Keratinocyte (primary cell): ENCODE data around the gene EYA3. TPM values are rescaled to one million over a fixed set of nuclear protein-coding genes. Genes with fewer than 3 reads are reported as not detected.

Experiments used
- DNase-seq: peaks from one replicate; pipeline ENCODE4 v3.0.0-alpha.2; 2011; ENCODE audit warnings: low read depth, missing footprints, low spot score
- FAIRE-seq: peaks from 2 replicates; lab custom pipeline; 2011; peaks lifted over from hg19 to GRCh38; lab: Jason Lieb, UNC
- H2AFZ ChIP-seq: 2 replicates; pipeline ENCODE4 v1.6.0; 2012; ENCODE audit warnings: low read length, control low read depth, inconsistent platforms; ENCODE audit not compliant: control insufficient read depth
- H3K27ac ChIP-seq: 2 replicates; pipeline ENCODE4 v1.5.1; 2011; ENCODE audit warnings: low read length; ENCODE audit not compliant: control insufficient read depth, insufficient read depth
- H3K27me3 ChIP-seq: 3 replicates; pipeline ENCODE4 v1.6.0; 2011; ENCODE audit warnings: low read length; ENCODE audit not compliant: control insufficient read depth, insufficient read depth; ENCODE audit errors: extremely low read depth
- H3K36me3 ChIP-seq, 2 experiments: 2 replicates in 1 of 2; 3 replicates in 1 of 2; pipeline ENCODE4 v1.5.1; 2011; ENCODE audit warnings: low read length in 2 of 2, mild to moderate bottlenecking in 1 of 2; ENCODE audit not compliant: control insufficient read depth in 2 of 2, insufficient read depth in 2 of 2; ENCODE audit errors: extremely low read depth in 1 of 2
- H3K4me1 ChIP-seq: 3 replicates; pipeline ENCODE4 v1.5.1; 2011; ENCODE audit warnings: low read length; ENCODE audit not compliant: control insufficient read depth, insufficient read depth; ENCODE audit errors: extremely low read depth
- H3K4me2 ChIP-seq: 3 replicates; pipeline ENCODE4 v1.6.0; 2011; ENCODE audit warnings: low read depth, low read length; ENCODE audit not compliant: control insufficient read depth, insufficient read depth; ENCODE audit errors: extremely low read depth
- H3K4me3 ChIP-seq, 3 experiments: fragments of 200-600 bp in 1 of 3; sonication (generic) in 1 of 3; 2 replicates in 2 of 3; 3 replicates in 1 of 3; pipeline ENCODE4 v1.5.1; 2011 to 2016; ENCODE audit warnings: low read length in 3 of 3, mild to moderate bottlenecking in 3 of 3, control low read depth in 2 of 3, inconsistent platforms in 1 of 3, low read depth in 1 of 3, mixed read lengths in 1 of 3, mixed run types in 1 of 3, moderate library complexity in 1 of 3; ENCODE audit not compliant: control insufficient read depth in 2 of 3, insufficient read depth in 2 of 3; ENCODE audit errors: extremely low read depth in 1 of 3
- H3K79me2 ChIP-seq: 2 replicates; pipeline ENCODE4 v1.6.0; 2012; ENCODE audit warnings: low read length; ENCODE audit not compliant: control insufficient read depth, insufficient read depth
- H3K9ac ChIP-seq: 3 replicates; pipeline ENCODE4 v1.6.0; 2011; ENCODE audit warnings: low read length; ENCODE audit not compliant: control insufficient read depth, insufficient read depth; ENCODE audit errors: extremely low read depth
- H3K9me1 ChIP-seq: 3 replicates; pipeline ENCODE4 v1.6.0; 2011; ENCODE audit warnings: low read length; ENCODE audit not compliant: control insufficient read depth, insufficient read depth; ENCODE audit errors: extremely low read depth
- H3K9me3 ChIP-seq: 2 replicates; pipeline ENCODE4 v1.5.1; 2012; ENCODE audit warnings: low read depth, low read length; ENCODE audit not compliant: control insufficient read depth
- H4K20me1 ChIP-seq: 3 replicates; pipeline ENCODE4 v1.6.0; 2011; ENCODE audit warnings: low read length; ENCODE audit not compliant: control insufficient read depth, insufficient read depth; ENCODE audit errors: extremely low read depth
- EZH2 ChIP-seq: IDR thresholded peaks from one replicate; pipeline ENCODE4 v1.6.1; 2012; ENCODE audit warnings: inconsistent platforms, mild to moderate bottlenecking, low read length, moderate library complexity
- dilution Hi-C: fragments of 300-500 bp; cut with MboI; formaldehyde crosslinking; loops from one replicate; pipeline ENCODE4 v1.7.0; 2020; ENCODE audit warnings: low sequenced_read_pairs; ENCODE audit not compliant: extremely low pct_ligation_motif_present
- polyA plus RNA-seq, 5 experiments: library from polyadenylated mRNA; depleted of rRNA in 3 of 5; stranded (reverse) in 3 of 5; stranded (forward) in 1 of 5; unstranded in 1 of 5; fragments of >200 nt; gene quantifications; 1 replicate in 1 of 5; 2 replicates in 3 of 5; 3 replicates in 1 of 5; pipeline versions ENCODE4 v1.2.1 to v1.2.3, GENCODE V29; 2011 to 2012; ENCODE audit warnings: missing spikeins in 2 of 5, low read depth in 1 of 5, low replicate concordance in 1 of 5
- TF ChIP-seq, protein P1 (sequence below), 3 experiments: IDR thresholded peaks in 1 of 3; conservative IDR thresholded peaks in 1 of 3; optimal IDR thresholded peaks in 1 of 3; 2 replicates in 2 of 3; 3 replicates in 1 of 3; pipeline versions ENCODE3 to v1.5.1; 2011; ENCODE audit warnings: low read length in 3 of 3, mild to moderate bottlenecking in 3 of 3, moderate library complexity in 2 of 3, control low read depth in 1 of 3, inconsistent platforms in 1 of 3; ENCODE audit not compliant: insufficient read depth in 2 of 3; ENCODE audit errors: extremely low read depth in 1 of 3

Gene EYA3
- polyA plus RNA-seq, 1 donor (not counting 4 experiments of a cell fraction or from before 2014, with no cell fraction given), result 17.6 TPM

GRCh38 chr1:27945020-27945419, 143.4 kb downstream of the EYA3 start:
- no peak for DNase-seq
- no peak overlapping the region for H3K4me2 ChIP-seq
- TF ChIP-seq, protein P1, sequence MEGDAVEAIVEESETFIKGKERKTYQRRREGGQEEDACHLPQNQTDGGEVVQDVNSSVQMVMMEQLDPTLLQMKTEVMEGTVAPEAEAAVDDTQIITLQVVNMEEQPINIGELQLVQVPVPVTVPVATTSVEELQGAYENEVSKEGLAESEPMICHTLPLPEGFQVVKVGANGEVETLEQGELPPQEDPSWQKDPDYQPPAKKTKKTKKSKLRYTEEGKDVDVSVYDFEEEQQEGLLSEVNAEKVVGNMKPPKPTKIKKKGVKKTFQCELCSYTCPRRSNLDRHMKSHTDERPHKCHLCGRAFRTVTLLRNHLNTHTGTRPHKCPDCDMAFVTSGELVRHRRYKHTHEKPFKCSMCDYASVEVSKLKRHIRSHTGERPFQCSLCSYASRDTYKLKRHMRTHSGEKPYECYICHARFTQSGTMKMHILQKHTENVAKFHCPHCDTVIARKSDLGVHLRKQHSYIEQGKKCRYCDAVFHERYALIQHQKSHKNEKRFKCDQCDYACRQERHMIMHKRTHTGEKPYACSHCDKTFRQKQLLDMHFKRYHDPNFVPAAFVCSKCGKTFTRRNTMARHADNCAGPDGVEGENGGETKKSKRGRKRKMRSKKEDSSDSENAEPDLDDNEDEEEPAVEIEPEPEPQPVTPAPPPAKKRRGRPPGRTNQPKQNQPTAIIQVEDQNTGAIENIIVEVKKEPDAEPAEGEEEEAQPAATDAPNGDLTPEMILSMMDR (optimal IDR thresholded peaks at IDR 0.05 in 1 of 3, IDR thresholded peaks at IDR 0.05 in 1 of 3, conservative IDR thresholded peaks at IDR 0.05 in 1 of 3; ENCODE audit: extremely low read depth in 1 of 3, insufficient read depth in 2 of 3, low read length in 3 of 3), result no peak
- no peak for TF ChIP-seq EZH2
- H3K27ac ChIP-seq, result no peak overlapping the region
- no peak overlapping the region for H2AFZ ChIP-seq
- no peaks in the 10 kb centered on the region for H3K4me1 ChIP-seq
- no peak overlapping the region for H3K4me3 ChIP-seq
- H3K9ac ChIP-seq, result no peak overlapping the region
- no peaks in the 10 kb centered on the region for H3K36me3 ChIP-seq
- H3K27me3 ChIP-seq, result peaks cover 5% of the 10 kb centered on the region
- FAIRE-seq, result no peak
- H4K20me1 ChIP-seq, result no peaks in the 10 kb centered on the region
- dilution Hi-C loops, result no loop called here
- no peaks in the 10 kb centered on the region for H3K79me2 ChIP-seq
- no peaks in the 10 kb centered on the region for H3K9me1 ChIP-seq
- H3K9me3 ChIP-seq, result no peaks in the 10 kb centered on the region

DNA sequence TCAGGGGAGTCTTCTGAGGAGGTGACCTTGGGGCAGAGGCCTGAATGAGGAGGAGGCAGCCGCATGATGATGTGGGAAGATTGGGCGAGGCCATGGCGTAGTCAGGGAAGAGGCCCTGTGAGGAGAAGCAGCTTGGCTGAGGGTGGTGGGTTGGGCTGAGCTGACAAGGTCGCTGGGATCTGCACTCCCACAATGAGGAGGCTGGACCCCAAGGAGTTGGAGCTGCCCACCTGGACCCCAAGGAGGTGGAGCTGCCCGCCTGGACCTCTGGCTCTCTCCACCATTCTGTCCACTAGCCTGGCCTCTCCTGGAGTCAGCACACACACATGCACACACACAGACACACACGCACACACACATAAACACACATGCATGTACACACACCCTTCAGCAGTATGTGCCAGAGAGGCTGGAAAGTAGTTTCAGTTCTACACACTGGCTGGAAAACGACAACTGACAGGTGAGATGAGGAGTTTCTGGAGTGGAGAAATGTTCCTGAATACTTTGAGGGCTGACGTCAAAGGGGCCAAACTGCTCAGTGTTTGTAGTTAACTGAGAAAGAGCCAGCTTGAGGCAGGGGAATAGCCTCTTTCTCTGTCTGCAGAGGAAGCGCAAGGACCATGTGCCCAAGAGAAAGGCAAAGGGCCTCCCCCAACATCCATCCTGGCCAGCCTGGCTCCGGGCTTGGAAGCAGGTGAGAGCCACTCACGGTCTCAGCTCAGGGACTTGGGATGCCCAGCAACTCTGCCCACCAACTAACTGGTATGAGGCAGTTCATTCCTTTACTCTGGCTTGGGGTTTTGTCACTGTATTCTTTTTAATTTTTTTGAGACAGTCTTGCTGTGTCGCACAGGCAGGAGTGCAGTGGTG, 146.5 kb downstream of the EYA3 start:
- FAIRE-seq, result no peak

More for the DNA sequence above, 146.5 kb downstream of the EYA3 start:
- no peaks in the 10 kb centered on the region for H3K79me2 ChIP-seq
- H3K4me2 ChIP-seq, result no peak overlapping the region
- H3K36me3 ChIP-seq, result no peaks in the 10 kb centered on the region
- no peak overlapping the region for H3K4me3 ChIP-seq
- H2AFZ ChIP-seq, result no peak overlapping the region
- H3K9ac ChIP-seq, result no peak overlapping the region
- H4K20me1 ChIP-seq, result no peaks in the 10 kb centered on the region
- dilution Hi-C loops, result no loop called here
- no peaks in the 10 kb centered on the region for H3K4me1 ChIP-seq
- H3K9me1 ChIP-seq, result no peaks in the 10 kb centered on the region
- no peaks in the 10 kb centered on the region for H3K9me3 ChIP-seq
- no peaks in the 10 kb centered on the region for H3K27me3 ChIP-seq
- no peak for DNase-seq
- H3K27ac ChIP-seq, result no peak overlapping the region
- TF ChIP-seq, protein P1 (optimal IDR thresholded peaks at IDR 0.05 in 1 of 3, IDR thresholded peaks at IDR 0.05 in 1 of 3, conservative IDR thresholded peaks at IDR 0.05 in 1 of 3; ENCODE audit: extremely low read depth in 1 of 3, insufficient read depth in 2 of 3, low read length in 3 of 3), result no peak
- no peak for TF ChIP-seq EZH2
